Measurements from ENCODE around the gene GPC6.

DNA sequence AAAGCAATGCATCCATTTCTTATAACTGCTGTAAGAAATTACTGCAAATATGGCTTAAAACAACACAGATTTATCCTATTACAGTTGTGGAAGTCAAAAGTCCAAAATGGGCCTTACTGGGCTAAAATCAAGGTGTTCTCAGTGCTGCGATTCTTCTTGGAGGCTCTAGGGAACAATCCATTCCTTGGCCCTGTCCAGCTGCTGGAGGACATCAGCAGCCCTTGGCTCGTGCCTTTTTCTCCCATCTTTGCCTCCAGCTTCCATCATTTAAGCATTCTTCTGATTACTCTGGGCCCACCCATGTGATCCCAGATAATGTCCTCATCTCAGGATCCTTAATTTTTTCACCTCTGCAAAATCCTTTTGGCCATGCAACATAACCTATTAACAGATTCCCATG lies 645.8 kb downstream of the GPC6 start:
- TF ChIP-seq POLR2A (IDR thresholded peaks at IDR 0.05) (no peak), POLR2AphosphoS5 (IDR thresholded peaks at IDR 0.05) (no peak)
- TF ChIP-seq, protein P1, sequence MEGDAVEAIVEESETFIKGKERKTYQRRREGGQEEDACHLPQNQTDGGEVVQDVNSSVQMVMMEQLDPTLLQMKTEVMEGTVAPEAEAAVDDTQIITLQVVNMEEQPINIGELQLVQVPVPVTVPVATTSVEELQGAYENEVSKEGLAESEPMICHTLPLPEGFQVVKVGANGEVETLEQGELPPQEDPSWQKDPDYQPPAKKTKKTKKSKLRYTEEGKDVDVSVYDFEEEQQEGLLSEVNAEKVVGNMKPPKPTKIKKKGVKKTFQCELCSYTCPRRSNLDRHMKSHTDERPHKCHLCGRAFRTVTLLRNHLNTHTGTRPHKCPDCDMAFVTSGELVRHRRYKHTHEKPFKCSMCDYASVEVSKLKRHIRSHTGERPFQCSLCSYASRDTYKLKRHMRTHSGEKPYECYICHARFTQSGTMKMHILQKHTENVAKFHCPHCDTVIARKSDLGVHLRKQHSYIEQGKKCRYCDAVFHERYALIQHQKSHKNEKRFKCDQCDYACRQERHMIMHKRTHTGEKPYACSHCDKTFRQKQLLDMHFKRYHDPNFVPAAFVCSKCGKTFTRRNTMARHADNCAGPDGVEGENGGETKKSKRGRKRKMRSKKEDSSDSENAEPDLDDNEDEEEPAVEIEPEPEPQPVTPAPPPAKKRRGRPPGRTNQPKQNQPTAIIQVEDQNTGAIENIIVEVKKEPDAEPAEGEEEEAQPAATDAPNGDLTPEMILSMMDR (IDR thresholded peaks at IDR 0.05): no peak
